Neural cell (in vitro differentiated cells): Measurements from ENCODE around the gene CYP4B1. TPM values are rescaled to one million over a fixed set of nuclear protein-coding genes. Genes with fewer than 3 reads are reported as not detected.

Experiments used
- H2AFZ ChIP-seq: fragments of 200-600, 300-800 bp; sonication (generic), shearing (Covaris generic); 2 replicates; pipeline ENCODE4 v1.6.0; 2014; ENCODE audit warnings: low read depth, mild to moderate bottlenecking, antibody characterized with exemption, low read length, moderate library complexity
- H3F3A ChIP-seq: fragments of 200-600 bp; shearing (Covaris generic); 2 replicates; pipeline ENCODE4 v1.6.1; 2016; ENCODE audit warnings: mild to moderate bottlenecking, moderate library complexity, mixed read lengths, antibody characterized with exemption, low read length; ENCODE audit not compliant: insufficient read depth, poor library complexity, severe bottlenecking
- H3K27ac ChIP-seq: fragments of 200-600, 300-800 bp; sonication (generic), shearing (Covaris generic); 2 replicates; pipeline ENCODE4 v1.5.1; 2014; ENCODE audit warnings: mild to moderate bottlenecking, low read length, moderate library complexity
- H3K27me3 ChIP-seq: fragments of 300-800, 200-600 bp; sonication (generic), shearing (Covaris generic); 2 replicates; pipeline ENCODE4 v1.6.0; 2014; ENCODE audit warnings: mild to moderate bottlenecking, low read depth, low read length, moderate library complexity; ENCODE audit not compliant: insufficient read depth
- H3K36me3 ChIP-seq: fragments of 300-800, 200-600 bp; sonication (generic), shearing (Covaris generic); 2 replicates; pipeline ENCODE4 v1.5.1; 2014; ENCODE audit warnings: mild to moderate bottlenecking, antibody characterized with exemption, low read length, moderate library complexity; ENCODE audit not compliant: insufficient read depth
- H3K4me2 ChIP-seq: fragments of 300-800, 200-600 bp; sonication (generic), shearing (Covaris generic); 2 replicates; pipeline ENCODE4 v1.6.0; 2014; ENCODE audit warnings: mild to moderate bottlenecking, low read length
- H3K4me3 ChIP-seq: fragments of 300-800, 200-600 bp; sonication (generic), shearing (Covaris generic); 2 replicates; pipeline ENCODE4 v1.5.1; 2014; ENCODE audit warnings: mild to moderate bottlenecking, low read length, moderate library complexity
- H3K79me2 ChIP-seq: fragments of 200-600 bp; shearing (Covaris generic); replicated peaks from 2 replicates; pipeline ENCODE4 v1.6.0; 2014; ENCODE audit warnings: mild to moderate bottlenecking, low read length, moderate library complexity; ENCODE audit not compliant: insufficient read depth
- H3K9ac ChIP-seq: fragments of 300-800, 200-600 bp; sonication (generic), shearing (Covaris generic); 2 replicates; pipeline ENCODE4 v1.6.1; 2016; ENCODE audit warnings: mild to moderate bottlenecking, low read length, mixed read lengths
- H3K9me2 ChIP-seq: fragments of 200-600 bp; shearing (Covaris generic); 2 replicates; pipeline ENCODE4 v1.6.1; 2016; ENCODE audit warnings: mild to moderate bottlenecking, low read length, mixed read lengths; ENCODE audit not compliant: insufficient read depth
- H3K9me3 ChIP-seq: fragments of 200-600, 300-800 bp; sonication (generic), shearing (Covaris generic); 2 replicates; pipeline ENCODE4 v1.6.1; 2016; ENCODE audit warnings: mild to moderate bottlenecking, mixed run types, low read length, moderate library complexity, mixed read lengths
- H4K20me1 ChIP-seq: fragments of 200-600 bp; shearing (Covaris generic); 2 replicates; pipeline ENCODE4 v1.6.1; 2016; ENCODE audit warnings: mild to moderate bottlenecking, mixed run types; ENCODE audit not compliant: insufficient read depth
- CTCF ChIP-seq: fragments of 450-650 bp; IDR thresholded peaks from 2 replicates; pipeline ENCODE4 v1.5.1; 2014; ENCODE audit warnings: antibody characterized with exemption, mild to moderate bottlenecking, moderate library complexity; ENCODE audit not compliant: poor library complexity, severe bottlenecking
- EP300 ChIP-seq: fragments of 450-650 bp; conservative IDR thresholded peaks from 2 replicates; pipeline ENCODE4 v1.6.1; 2014; ENCODE audit warnings: antibody characterized with exemption, mild to moderate bottlenecking, moderate library complexity; ENCODE audit not compliant: poor library complexity, severe bottlenecking
- EZH2 ChIP-seq: fragments of 200-600, 300-800 bp; shearing (Covaris generic), sonication (generic); IDR thresholded peaks from 2 replicates; pipeline ENCODE4 v1.6.1; 2014; ENCODE audit warnings: antibody characterized with exemption, low read length, borderline replicate concordance, mild to moderate bottlenecking; ENCODE audit not compliant: insufficient read depth, poor library complexity, severe bottlenecking
- MXI1 ChIP-seq: fragments of 450-650 bp; conservative IDR thresholded peaks from 2 replicates; pipeline ENCODE4 v1.6.1; 2014; ENCODE audit warnings: antibody characterized with exemption, mild to moderate bottlenecking; ENCODE audit not compliant: poor library complexity, severe bottlenecking
- POLR2AphosphoS5 ChIP-seq: IDR thresholded peaks from 2 replicates; pipeline ENCODE4 v1.6.1; 2012
- RAD21 ChIP-seq: fragments of 450-650 bp; conservative IDR thresholded peaks from 2 replicates; pipeline ENCODE4 v1.6.1; 2014; ENCODE audit warnings: antibody characterized with exemption, mild to moderate bottlenecking, moderate library complexity
- REST ChIP-seq: IDR thresholded peaks from 2 replicates; pipeline ENCODE4 v1.6.1; 2012; ENCODE audit warnings: borderline replicate concordance
- SMC3 ChIP-seq: fragments of 450-650 bp; conservative IDR thresholded peaks from 2 replicates; pipeline ENCODE4 v1.6.1; 2014; ENCODE audit warnings: antibody characterized with exemption, mild to moderate bottlenecking, moderate library complexity; ENCODE audit not compliant: poor library complexity
- TAF1 ChIP-seq: IDR thresholded peaks from 2 replicates; pipeline ENCODE4 v1.6.1; 2012; ENCODE audit warnings: low read depth
- polyA minus RNA-seq: library from RNA; depleted of rRNA, polyadenylated mRNA; stranded (reverse); fragments of >200 nt; gene quantifications from 2 replicates; pipeline ENCODE4 v1.2.3, GENCODE V29; 2014
- polyA plus RNA-seq: library from polyadenylated mRNA; depleted of rRNA; stranded (reverse); fragments of >200 nt; gene quantifications from 2 replicates; pipeline ENCODE4 v1.2.3, GENCODE V29; 2014

CYP4B1 gene
- polyA plus RNA-seq (not detected in 2 replicates), polyA minus RNA-seq (not detected in 2 replicates)

GRCh38 chr1:46798810-46799209 lies at the start of gene CYP4B1:
Gene CYP4B1 (plus strand): TSS chr1:46799046. CDS start chr1:46799082, 36 bp downstream.
- Histone ChIP-seq H3K79me2 (no peaks in the 10 kb centered on the region), H3F3A (no peaks in the 10 kb centered on the region), H3K27me3 (no peaks in the 10 kb centered on the region), H3K27ac (no peak within 1 kb of the TSS), H3K36me3 (no peaks in the 10 kb centered on the region), H3K4me2 (no peak within 1 kb of the TSS), H3K9me2 (no peaks in the 10 kb centered on the region), H3K4me3 (no peak within 1 kb of the TSS), H2AFZ (no peak within 1 kb of the TSS), H4K20me1 (no peaks in the 10 kb centered on the region), H3K9ac (no peak within 1 kb of the TSS), H3K9me3 (no peaks in the 10 kb centered on the region)
- no peak for TF ChIP-seq CTCF
- no peak for TF ChIP-seq EP300
- no peak for TF ChIP-seq SMC3
- no peak for TF ChIP-seq TAF1

GRCh38 chr1:46749404-46749803 lies 49.4 kb upstream of the CYP4B1 start:
- H3K27me3 ChIP-seq: no peaks in the 10 kb centered on the region

More at GRCh38 chr1:46749404-46749803, 49.4 kb upstream of the CYP4B1 start:
- H3K9me3 ChIP-seq: no peaks in the 10 kb centered on the region
- H3K9me2 ChIP-seq: no peaks in the 10 kb centered on the region
- H3K79me2 ChIP-seq: no peaks in the 10 kb centered on the region
- no peak overlapping the region for H3K27ac ChIP-seq
- H3K4me3 ChIP-seq: no peak overlapping the region
- TF ChIP-seq RAD21 (no peak), EZH2 (no peak), REST (no peak), CTCF (no peak), POLR2AphosphoS5 (no peak), EP300 (no peak), TAF1 (no peak), SMC3 (no peak), MXI1 (no peak)
- no peaks in the 10 kb centered on the region for H3F3A ChIP-seq
- no peak overlapping the region for H2AFZ ChIP-seq
- H3K4me2 ChIP-seq: no peak overlapping the region
- no peaks in the 10 kb centered on the region for H3K36me3 ChIP-seq
- H4K20me1 ChIP-seq: no peaks in the 10 kb centered on the region
- no peak overlapping the region for H3K9ac ChIP-seq
